Colonic mucosa (tissue), 4 donors: ENCODE results near the gene PGAP6. TPM values are rescaled to one million over a fixed set of nuclear protein-coding genes. Genes with fewer than 3 reads are reported as not detected.

Source experiments
- DNase-seq: peaks from one replicate; pipeline ENCODE4 v3.0.0-alpha.2; 2020
- H3K27ac ChIP-seq: fragments of 200-600 bp; one replicate; pipeline ENCODE4 v1.8.0; 2021
- H3K27me3 ChIP-seq: fragments of 200-600 bp; one replicate; pipeline ENCODE4 v1.8.0; 2021
- H3K36me3 ChIP-seq: fragments of 200-600 bp; one replicate; pipeline ENCODE4 v1.8.0; 2021
- H3K4me1 ChIP-seq: fragments of 200-600 bp; one replicate; pipeline ENCODE4 v1.8.0; 2021; ENCODE audit warnings: mild to moderate bottlenecking
- H3K4me3 ChIP-seq: fragments of 200-600 bp; one replicate; pipeline ENCODE4 v1.8.0; 2021
- H3K9ac ChIP-seq, 2 donors: one replicate each; pipeline ENCODE4 v1.7.0; 2013; ENCODE audit warnings: control low read depth in 2 of 2, low read depth in 2 of 2, low read length in 2 of 2
- H3K9me3 ChIP-seq: fragments of 200-600 bp; one replicate; pipeline ENCODE4 v1.8.0; 2021
- CTCF ChIP-seq: fragments of 200-600 bp; IDR thresholded peaks from one replicate; pipeline ENCODE4 v1.8.0; 2022; ENCODE audit warnings: antibody characterized with exemption, mild to moderate bottlenecking
- intact Hi-C: fragments of 100-400 bp; cut with DNase I; formaldehyde crosslinking; loops from one replicate; pipeline ENCODE4 v1.14.1; 2022
- total RNA-seq, 2 donors: library from RNA; stranded (reverse); fragmentation: NEBNext Ultra II Directional in 1 of 2; extraction: Animal tissue kit (Norgen Biotek cat#: 25700) in 1 of 2; gene quantifications; one replicate each; pipeline ENCODE4 v1.2.1, GENCODE V29; 2021
- donor health status: healthy.
- donor health status: DM: no; HTN: no; CAD: no.
- donor health status: DM: no; HTN: no; CAD: no.

The PGAP6 gene
- total RNA-seq, 2 donors from 2014 or later: 99.6 to 102 TPM

- no peak for TF ChIP-seq CTCF
- H3K4me3 ChIP-seq: no peak overlapping the region
- H3K27ac ChIP-seq: no peak overlapping the region
- no peak for DNase-seq
- H3K9ac ChIP-seq: no peak overlapping the region
- H3K27me3 ChIP-seq: no peaks in the 10 kb centered on the region
- intact Hi-C loops: no loop called here
- peaks cover 15% of the 10 kb centered on the region for H3K4me1 ChIP-seq
- H3K36me3 ChIP-seq: peaks cover 8% of the 10 kb centered on the region
- no peaks in the 10 kb centered on the region for H3K9me3 ChIP-seq
These were observed 4.3 kb downstream of the PGAP6 start for GRCh38 chr16:377419-377951.

GRCh38 chr16:376817-377418 is 4.9 kb downstream of the PGAP6 start:
- intact Hi-C loops: no loop called here
- no peak for DNase-seq

GRCh38 chr16:375927-376816 is 5.6 kb downstream of the PGAP6 start:
- no peaks in the 10 kb centered on the region for H3K9me3 ChIP-seq
- intact Hi-C loops: no loop called here
- no peak for DNase-seq
- H3K4me3 ChIP-seq: no peak overlapping the region
- H3K9ac ChIP-seq: no peak overlapping the region
- H3K36me3 ChIP-seq: peaks cover 8% of the 10 kb centered on the region
- TF ChIP-seq CTCF: no peak
- H3K27ac ChIP-seq: no peak overlapping the region
- peaks cover 15% of the 10 kb centered on the region for H3K4me1 ChIP-seq
- no peaks in the 10 kb centered on the region for H3K27me3 ChIP-seq

More at GRCh38 chr16:376817-377418, 4.9 kb downstream of the PGAP6 start:
- Histone ChIP-seq H3K27ac (no peak overlapping the region), H3K36me3 (peaks cover 8% of the 10 kb centered on the region), H3K9me3 (no peaks in the 10 kb centered on the region), H3K27me3 (no peaks in the 10 kb centered on the region), H3K9ac (no peak overlapping the region), H3K4me3 (no peak overlapping the region), H3K4me1 (peaks cover 15% of the 10 kb centered on the region)
- TF ChIP-seq CTCF: no peak

- Histone ChIP-seq H3K27ac (no peak overlapping the region), H3K27me3 (no peaks in the 10 kb centered on the region), H3K4me3 (no peak overlapping the region), H3K9ac (no peak overlapping the region), H3K4me1 (peaks cover 16% of the 10 kb centered on the region), H3K9me3 (no peaks in the 10 kb centered on the region), H3K36me3 (peaks cover 8% of the 10 kb centered on the region)
- no peak for TF ChIP-seq CTCF
- DNase-seq: no peak
- intact Hi-C loops: no loop called here
These were observed 6.6 kb downstream of the PGAP6 start for GRCh38 chr16:375212-375611.

- Histone ChIP-seq H3K9ac (no peak overlapping the region), H3K9me3 (no peaks in the 10 kb centered on the region), H3K4me1 (peaks cover 9% of the 10 kb centered on the region), H3K4me3 (no peak overlapping the region), H3K27ac (no peak overlapping the region), H3K36me3 (peaks cover 8% of the 10 kb centered on the region), H3K27me3 (no peaks in the 10 kb centered on the region)
- no peak for DNase-seq
- intact Hi-C loops: no loop called here
- TF ChIP-seq CTCF: no peak
These were observed 7.2 kb downstream of the PGAP6 start for GRCh38 chr16:374616-374926.
